ENCODE data around the gene ARVCF.

The ARVCF gene

GRCh38 chr22:19984851-19985811 is 31.5 kb downstream of the ARVCF start:
- no peak overlapping the region for H3K4me3 ChIP-seq (ENCODE audit: low read depth, low read length)
- no peak for TF ChIP-seq CTCF (IDR thresholded peaks at IDR 0.05; ENCODE audit: low read depth, low read length)

- no peak for TF ChIP-seq CTCF (IDR thresholded peaks at IDR 0.05; ENCODE audit: low read depth, low read length)
- H3K4me3 ChIP-seq (ENCODE audit: low read depth, low read length), result no peak overlapping the region
Observed at GRCh38 chr22:19984201-19984753, 32.3 kb downstream of the ARVCF start.

GRCh38 chr22:19983741-19984140 is 32.9 kb downstream of the ARVCF start:
- no peak for TF ChIP-seq CTCF (IDR thresholded peaks at IDR 0.05; ENCODE audit: low read depth, low read length)
- H3K4me3 ChIP-seq (ENCODE audit: low read depth, low read length), result no peak overlapping the region

- H3K4me3 ChIP-seq (ENCODE audit: low read depth, low read length), result no peak overlapping the region
- no peak for TF ChIP-seq CTCF (IDR thresholded peaks at IDR 0.05; ENCODE audit: low read depth, low read length)
Observed at GRCh38 chr22:19982991-19983578, 33.5 kb downstream of the ARVCF start.

- no peak for TF ChIP-seq CTCF (IDR thresholded peaks at IDR 0.05; ENCODE audit: low read depth, low read length)
Observed at GRCh38 chr22:19981961-19982920, 34.4 kb downstream of the ARVCF start.

GRCh38 chr22:19981171-19981960 is 35.3 kb downstream of the ARVCF start:
- no peak overlapping the region for H3K4me3 ChIP-seq (ENCODE audit: low read depth, low read length)
- TF ChIP-seq CTCF (IDR thresholded peaks at IDR 0.05; ENCODE audit: low read depth, low read length), result no peak

More at GRCh38 chr22:19981961-19982920, 34.4 kb downstream of the ARVCF start:
- no peak overlapping the region for H3K4me3 ChIP-seq (ENCODE audit: low read depth, low read length)
